CD4-positive, alpha-beta T cell treated with Interleukin-4 for 4 hours (primary cell): Measurements from ENCODE around the gene LHX4.

Experiments
- DNase-seq: peaks from one replicate; pipeline ENCODE4 v3.0.0-alpha.2; 2020

LHX4 gene

DNA sequence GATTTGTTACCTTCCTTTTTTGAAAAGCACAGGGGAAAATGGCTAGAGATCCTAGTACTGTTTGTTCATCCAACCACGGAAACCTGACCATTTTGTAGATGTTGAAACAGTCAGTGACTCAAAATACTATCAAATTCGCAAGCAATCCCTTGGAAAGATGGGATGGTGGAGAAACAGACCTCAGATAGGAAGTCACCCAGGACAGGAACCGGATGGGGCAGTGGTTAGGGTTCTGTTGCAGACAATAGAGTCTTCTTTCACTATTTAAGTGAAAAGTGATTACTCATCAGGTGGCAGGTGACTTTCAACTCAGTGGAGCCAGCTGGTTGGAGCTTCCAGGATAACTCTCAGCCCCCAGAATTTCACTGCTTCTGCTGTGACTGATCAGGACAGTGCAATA lies 17.0 kb downstream of the LHX4 start:
- DNase-seq, result no peak

DNA sequence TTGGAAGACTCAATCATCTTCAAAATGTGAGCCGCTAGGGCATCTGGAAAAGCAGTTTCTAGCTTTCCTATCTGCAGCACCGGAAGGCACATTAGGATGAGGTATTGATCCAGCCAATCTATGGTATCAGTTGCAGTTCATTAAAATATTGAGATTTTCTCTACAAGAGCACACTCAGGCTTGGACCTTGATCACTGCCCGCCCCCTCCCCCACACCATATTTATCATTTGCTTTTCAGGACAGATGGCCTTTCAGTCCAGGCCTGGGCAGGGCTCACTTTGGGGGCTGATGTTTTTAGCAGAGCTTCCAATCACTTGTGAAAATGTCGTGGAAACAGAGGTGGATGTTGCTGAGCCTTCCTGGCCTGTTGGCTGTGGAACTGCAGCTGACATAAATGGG lies 17.5 kb downstream of the LHX4 start:
- no peak for DNase-seq

DNA sequence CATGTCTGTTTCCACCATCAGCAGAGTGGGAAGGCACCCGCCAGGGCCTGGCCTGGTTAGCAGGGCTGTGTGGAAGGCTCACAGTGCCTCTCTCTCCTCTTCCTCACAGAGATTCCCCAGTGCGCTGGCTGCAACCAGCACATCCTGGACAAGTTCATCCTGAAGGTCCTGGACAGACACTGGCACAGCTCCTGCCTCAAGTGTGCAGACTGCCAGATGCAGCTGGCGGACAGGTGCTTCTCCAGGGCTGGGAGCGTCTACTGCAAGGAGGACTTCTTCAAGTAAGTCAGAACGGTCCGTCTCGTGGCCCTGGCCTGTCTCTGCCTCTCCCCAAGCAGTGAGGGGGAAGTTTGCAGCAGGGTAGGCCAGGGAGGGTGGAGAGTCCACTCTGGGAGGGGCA lies 18.1 kb downstream of the LHX4 start:
- DNase-seq, result no peak

DNA sequence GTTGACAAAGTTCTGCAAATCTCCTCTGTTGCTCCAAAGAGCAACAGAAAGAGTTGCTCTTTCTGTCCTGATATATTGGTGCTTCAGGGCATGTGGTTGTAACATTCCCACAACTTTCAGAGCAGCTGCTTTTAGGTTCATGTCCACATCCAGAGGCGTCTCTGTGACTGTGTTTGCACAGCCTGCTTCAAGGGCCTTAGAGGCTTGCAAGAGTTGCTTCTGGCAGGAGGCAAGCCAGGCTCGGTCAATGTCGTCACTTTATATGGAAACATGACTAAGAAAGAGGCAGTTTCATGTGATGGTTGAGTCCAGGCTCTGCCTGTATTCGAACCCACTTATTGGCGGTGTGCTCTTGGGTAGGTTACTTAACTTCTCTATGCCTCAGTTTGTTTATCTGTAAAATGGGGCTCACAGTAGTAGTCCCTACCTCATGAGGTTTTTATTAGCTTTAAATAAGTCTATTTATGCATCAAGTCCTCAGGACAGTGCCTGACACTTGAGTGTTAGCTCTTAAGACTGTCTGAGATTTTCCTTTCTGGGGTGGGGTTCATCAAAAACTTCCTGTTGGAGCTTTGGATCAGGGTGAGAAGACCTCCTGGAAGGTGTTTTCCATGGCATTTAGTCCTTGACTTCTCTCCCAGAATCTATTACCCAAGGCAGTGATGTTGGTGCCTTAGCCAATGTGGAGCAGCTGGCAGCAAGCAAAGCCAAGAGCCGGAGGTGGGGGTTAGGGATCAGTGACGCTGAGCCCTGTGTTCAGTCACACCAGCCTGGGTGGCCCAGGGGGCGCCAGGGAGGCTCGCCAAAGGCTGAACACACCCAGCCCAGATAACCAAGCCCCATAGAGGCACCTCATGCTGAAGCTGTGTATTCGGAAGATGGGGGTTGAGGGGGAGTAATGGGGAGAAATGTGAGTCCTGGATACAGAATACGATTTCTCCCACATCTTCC lies 18.9 kb downstream of the LHX4 start:
- no peak for DNase-seq

DNA sequence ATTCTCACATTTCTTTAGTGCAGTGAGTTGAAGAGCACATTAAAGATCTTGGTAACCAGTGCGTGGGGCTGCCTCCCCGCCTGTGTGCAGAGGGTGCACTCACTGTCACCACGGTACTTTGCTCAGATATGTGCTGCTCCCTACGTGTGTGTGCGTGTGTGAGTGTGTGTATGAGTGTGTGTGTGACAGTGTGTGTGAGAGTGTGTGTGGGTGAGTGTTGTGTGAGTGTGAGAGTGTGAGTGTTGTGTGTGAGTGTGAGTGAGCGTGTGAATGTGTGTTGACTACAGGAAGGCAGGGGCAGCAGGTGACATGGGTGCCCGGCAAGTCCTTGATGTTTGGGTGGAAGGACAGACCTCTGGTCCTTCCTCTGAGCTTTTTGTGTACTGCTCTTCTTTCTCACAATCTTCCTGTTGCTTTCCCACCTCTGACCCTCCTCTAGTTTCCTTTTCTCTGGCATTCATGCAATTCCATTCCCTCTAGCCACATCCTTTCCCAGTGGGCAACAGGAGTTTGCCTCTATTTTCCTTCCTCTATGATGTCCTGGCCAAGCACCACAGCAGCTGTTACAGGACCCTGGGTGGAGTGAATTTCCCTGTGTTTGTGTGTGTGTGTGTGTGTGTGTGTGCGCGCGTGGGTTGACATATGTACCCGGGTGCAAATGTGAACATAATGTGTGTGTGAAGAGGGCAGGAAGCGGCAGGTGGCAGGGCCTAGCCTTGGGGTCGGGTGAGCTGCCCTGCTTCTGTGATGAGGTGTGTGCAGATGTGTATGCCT lies 19.8 kb downstream of the LHX4 start:
- no peak for DNase-seq

DNA sequence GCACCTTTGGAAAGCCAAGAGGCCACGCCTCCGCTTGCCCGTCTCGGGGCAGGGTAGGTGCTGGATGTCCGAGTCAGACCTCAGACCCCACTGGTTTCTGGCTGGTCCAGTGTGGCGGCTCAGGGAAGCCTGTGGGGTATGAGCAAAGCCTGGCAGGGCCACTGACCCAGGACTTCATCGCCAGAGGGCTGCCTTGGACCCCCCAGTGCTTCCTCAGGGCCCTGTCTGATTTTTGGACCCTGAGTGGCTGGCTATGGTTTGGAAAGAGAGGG lies 20.4 kb downstream of the LHX4 start:
- no peak for DNase-seq

DNA sequence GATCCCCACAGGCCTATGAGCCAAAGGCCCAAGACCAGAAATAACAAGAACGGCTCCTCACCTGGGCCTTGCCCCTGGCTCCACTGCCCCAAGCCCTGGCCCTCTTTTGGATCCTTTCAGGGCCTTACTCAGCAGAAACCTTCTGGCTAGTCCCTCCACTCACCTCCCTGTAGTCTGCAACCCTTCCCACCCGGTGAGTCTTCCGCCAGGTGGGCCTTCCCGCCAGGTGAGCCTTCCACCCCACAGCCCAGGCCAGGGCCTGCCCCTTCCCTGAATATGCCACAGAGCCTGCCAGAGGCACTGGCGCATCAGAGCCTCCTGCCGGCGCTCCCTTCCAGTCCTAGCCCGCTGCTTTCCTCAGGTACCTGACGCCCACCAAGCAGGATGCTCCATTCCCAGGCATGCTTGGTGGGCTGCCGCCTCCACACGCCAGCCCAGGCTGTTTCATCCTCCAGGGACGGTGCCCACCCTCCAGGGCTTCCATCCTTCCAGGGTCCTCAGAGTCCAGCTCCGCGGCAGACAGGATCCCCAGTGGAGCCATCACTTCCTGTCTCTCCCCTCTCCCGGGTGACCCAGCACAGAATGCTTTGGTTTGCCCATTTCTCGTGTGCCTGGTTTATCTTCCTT lies 20.9 kb downstream of the LHX4 start:
- DNase-seq, result no peak

DNA sequence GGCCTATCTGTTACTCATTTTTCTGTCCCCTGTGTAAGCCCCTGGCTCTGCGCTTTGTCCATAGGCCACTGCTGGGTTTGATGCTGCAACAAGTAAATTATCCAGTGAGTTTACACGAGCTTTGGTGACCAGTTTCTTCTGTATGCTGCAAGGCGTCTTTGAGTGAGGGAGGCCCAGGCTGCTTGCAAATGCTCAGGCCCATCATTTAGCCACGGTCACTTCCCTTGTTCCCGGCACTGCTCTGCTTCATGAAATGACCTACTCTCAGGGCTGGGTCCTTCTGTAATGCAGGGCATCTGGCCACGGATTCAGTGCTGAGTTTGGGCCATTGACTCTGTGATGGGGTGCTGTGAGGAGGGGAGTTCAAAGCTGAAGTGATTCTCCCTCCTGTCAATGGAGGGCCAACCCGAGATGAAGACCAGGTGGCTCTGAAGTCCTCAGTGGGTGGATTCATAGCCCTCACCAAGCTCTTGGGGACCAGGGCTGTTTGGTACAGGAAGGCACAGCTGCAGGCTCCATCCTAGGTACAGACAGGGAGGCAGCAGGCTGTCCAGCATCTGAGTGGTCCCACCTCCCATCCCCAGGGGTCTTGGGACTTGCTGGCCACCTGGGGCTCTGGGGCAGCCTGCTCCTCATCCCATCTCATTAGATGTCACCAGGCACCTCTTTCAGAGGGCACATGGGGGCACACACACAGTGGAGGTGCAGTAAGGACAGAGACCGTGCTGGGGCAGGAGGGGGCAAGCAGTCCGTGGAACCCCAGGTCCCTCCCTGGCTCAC lies 21.7 kb downstream of the LHX4 start:
- no peak for DNase-seq

DNA sequence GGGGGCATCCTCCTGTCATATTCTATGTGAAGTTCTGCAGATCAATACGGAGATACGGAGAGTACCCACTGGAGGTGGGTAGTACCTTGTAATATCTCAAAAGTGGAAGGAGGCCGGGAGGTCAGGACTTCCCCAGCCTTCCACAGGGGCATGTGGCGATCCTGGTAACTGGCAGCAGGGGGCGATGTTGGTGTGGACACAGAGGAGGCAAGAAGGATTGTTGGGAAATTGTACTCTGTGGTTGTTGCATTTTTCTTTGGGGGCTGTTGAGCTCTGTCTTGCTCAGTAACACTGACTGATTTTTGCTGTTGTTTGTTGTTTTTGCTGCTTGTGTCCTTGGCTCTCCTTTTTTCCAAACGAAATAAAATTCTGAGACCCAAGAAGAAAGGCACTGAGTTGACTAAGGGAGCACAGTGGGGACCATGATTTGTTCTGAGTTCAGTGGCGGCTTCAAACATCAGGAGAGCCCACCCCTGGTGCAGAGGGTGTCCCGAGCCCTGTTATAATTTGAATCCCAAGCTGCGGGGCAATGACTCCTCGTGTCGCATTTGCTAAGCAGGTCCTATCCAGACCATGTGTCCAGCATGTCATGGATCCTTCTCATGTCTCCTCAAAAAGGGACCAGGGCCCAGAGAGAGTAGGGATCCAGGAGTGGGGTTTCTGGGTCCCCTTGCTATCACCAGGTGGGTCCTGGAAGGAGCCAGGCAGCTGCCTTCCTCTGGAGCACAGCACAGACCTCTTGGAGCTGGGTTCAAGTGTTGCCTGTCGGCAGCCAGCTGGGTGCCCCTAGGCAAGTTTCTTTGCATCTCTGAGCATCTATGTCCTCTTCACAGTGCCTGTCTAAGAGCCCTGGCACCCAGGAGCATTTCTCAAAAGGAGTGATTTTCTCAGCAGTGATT lies 22.8 kb downstream of the LHX4 start:
- peak; percentile 57 for DNase-seq

DNA sequence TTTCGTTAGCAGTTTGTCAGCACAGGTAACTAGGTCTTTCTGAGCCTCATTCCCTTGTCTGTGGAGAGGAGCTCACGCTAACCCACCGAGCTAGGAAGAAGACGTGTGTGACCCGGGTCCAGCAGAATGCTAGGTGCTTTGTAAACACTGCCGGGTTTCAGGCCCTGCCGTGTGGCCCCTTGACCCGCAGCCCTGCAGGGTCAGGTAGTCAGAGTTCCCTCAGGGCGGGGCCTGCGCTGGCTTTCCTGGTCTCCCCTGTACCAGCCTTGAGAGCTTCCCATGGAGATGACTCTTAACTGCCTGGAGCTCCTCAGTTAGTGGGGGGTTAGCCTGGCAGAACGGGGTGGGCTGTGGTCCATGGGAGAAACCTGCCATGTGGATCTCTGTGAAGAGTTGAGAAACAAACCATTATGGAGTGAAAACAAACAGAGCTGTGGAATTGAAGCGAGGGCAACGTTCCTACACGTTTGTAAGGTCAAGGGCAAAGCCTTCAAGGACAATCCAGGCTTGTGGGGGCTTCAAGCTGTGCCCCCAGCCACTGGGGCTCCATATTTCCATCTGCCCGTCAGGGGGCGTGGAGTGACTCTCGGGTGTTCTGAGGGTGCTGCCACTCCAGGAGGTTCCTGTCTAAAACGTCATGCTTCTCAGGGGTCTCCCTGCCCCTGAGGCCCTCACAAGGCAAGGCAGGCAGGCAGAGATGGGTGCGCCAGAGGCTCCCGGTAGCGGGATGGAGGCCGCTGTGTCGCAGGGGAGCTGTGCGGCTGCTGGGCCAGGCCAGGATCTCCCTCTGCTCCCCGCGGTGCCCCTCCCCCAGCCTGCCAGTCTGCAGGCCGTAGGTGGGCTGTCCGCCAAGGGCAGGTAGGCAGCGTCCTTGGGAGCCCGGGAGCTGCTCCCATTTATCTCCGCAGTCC lies 23.8 kb downstream of the LHX4 start:
- DNase-seq, result no peak

DNA sequence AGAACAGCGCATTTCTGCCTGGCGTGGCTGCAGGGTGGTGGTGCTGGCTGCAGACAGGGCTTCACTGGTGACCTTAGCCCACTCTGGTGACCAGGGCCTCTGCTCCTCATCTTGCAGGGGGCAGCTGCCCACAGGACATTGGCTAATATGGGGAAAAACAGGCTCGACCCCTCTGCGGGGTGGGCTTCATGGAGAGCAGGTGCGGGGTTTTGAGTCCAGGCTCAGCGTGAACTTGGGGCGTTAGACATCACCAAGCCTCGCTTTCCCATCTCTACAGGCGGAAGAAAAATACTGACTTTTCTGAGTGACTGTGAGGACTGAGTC lies 24.4 kb downstream of the LHX4 start:
- no peak for DNase-seq

DNA sequence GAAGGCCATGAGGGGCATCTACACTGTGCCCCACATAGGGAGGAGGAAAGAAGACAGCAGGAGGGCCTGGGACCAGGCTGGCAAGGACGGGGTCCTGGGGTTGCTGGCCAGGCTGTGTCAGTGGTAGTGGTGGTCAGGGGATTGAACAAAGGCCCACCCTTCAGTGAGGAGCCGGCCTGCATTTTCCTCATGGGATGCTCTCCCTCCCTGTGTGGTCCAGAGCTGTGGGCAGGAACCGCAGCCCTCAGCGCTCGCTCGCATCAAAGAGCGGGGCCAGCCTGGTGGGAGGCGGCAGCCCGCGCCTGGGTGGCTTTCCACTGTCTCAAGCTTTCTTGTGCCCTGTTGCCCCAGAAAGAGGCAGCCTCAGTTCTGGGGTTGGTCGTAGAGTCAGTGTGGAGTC lies 24.8 kb downstream of the LHX4 start:
- DNase-seq, result no peak

DNA sequence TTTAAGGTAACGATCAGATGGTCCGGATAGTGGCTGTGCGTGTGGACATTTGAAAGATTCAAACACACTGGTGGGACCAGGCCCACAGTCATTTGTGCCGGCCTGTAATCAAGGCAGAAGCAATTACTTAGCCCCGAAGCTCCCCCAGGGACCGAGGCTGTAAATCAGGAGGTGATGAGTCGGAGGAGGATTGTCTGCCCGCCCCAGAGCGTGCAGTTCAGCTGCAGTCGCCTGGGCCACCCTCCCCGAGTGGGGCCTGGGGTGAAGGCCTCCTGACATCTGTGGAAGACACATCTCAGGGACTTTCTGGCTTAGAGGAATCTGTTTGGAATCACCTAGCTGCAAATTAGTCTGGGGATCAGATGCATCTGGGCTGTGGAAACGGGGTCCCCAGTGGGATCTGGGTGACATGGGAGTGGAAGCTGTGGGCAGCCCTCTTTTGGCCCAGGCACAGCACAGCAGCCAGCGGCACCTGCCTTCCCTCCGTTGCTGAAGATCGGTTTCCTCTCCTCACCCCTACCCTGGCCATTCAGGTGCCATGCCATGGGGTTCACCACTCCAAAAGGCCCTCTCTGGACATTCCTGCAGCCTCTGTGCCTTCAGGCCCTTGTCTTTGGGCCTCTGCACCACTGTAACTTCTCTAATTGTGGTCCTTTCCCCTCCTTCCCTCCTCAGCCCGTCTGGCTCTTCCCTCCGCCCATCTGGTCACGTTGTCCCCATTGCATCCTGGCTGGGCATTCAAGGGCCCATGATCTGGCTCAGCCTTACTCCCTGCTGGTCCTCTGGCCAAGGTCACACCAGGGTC lies 25.7 kb downstream of the LHX4 start:
- no peak for DNase-seq

DNA sequence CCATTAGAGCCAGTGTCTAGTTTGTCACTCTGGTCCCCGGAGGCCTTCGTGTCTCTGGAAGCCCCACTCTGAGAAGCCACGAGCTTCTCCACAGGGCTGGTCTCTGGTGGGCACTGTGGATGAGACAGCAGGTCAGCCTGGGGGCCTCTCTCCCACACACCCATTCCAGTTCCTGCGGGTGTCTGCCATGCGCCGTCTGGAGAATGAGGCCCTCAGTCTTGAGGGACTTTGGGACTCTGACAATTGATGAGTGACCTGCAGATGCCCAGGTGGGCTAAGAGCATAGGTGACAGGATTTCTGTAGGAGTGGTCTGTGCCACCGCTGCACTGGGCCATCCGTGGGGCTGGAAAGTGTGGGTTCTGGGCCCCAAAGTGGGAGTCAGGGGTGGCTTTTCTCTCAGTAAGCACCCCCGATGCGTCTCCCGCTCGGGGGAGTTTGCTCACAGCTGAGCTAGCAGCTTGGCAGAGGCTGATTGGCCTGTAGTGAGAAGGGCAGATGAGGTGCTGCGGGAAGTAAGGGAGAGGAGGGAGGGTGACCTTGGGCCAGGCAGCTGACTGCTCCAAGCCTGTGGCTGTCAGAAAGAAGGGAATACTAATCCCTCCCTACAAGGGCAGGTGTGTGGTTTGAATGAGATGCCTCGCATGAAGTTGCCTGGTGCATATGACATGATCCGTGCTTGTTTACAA lies 26.4 kb downstream of the LHX4 start:
- no peak for DNase-seq

DNA sequence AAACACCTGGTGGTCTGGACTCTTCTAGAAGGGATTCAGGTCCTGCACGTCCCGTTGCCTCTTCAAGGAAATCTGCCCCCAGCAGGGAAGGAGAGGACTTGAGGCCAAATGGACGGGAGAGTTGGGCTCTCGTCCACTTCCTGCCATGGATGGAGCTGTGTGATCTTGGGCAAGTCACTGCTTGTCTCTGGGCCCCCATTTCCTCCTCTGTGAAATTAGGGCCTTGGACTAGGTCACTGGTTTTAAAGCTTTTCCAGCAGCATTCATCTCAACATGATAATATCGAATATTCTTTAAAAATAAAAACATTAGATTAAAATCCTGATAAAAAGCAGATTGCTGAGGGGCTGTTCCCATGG lies 26.9 kb downstream of the LHX4 start:
- DNase-seq, result no peak

DNA sequence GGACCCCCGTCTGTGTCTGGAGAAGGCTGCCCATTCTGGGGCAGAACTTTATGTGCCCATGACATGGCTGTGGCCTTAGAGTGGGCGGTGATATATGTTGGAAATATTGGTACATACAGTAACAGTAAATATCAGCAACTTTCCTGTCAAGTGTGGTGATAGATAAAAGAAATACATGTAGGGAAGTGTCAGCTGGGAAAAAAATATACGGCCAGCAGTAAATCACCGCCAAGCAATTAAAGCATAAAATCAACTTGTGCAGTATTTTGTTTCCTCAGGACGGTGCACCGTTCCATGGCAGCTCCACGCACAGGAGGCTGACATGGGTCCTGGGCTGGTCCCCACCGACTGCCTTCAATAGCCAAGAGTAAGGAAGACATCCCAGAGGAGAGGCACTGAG lies 27.4 kb downstream of the LHX4 start:
- no peak for DNase-seq

DNA sequence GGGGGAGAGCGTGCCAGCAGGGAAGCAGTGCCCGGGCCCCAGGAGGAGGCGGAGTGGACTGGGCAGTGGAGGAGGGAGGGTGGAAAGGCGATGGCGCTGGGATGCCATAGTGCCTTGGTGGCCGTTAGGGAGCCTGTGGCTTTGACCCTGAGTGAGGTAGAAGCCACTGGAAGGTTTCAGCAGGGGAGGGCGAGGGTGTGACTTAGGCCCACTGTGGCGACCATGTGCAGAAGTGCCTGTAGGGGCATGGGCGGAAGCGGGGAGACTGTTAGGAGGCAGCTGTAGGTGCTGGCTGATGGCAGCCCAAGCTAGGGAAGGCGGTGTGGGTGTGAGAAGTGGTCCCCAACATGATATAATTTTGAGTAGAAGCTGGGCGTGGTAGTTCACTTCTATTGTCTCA lies 28.2 kb downstream of the LHX4 start:
- DNase-seq, result no peak

DNA sequence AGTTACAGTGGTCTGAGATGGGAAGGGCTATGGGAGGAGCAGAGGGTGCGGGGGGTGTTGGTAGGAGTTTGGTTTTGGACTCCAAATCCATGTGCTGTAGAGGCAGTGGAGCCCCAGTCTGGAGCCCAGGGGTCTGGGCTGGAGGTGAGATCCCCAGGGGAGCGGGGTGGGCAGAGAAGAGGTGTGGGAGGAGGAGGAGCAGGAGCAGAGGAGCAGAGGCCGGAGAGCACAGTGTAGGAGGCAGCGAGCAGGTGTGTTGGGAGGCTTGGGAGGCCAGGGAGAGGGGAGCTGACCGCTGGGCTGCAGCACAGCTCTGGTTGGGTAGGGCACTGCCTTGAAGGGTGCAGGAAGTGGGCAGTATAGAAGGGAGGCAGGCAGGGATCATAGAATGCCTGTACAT lies 28.9 kb downstream of the LHX4 start:
- DNase-seq, result no peak

DNA sequence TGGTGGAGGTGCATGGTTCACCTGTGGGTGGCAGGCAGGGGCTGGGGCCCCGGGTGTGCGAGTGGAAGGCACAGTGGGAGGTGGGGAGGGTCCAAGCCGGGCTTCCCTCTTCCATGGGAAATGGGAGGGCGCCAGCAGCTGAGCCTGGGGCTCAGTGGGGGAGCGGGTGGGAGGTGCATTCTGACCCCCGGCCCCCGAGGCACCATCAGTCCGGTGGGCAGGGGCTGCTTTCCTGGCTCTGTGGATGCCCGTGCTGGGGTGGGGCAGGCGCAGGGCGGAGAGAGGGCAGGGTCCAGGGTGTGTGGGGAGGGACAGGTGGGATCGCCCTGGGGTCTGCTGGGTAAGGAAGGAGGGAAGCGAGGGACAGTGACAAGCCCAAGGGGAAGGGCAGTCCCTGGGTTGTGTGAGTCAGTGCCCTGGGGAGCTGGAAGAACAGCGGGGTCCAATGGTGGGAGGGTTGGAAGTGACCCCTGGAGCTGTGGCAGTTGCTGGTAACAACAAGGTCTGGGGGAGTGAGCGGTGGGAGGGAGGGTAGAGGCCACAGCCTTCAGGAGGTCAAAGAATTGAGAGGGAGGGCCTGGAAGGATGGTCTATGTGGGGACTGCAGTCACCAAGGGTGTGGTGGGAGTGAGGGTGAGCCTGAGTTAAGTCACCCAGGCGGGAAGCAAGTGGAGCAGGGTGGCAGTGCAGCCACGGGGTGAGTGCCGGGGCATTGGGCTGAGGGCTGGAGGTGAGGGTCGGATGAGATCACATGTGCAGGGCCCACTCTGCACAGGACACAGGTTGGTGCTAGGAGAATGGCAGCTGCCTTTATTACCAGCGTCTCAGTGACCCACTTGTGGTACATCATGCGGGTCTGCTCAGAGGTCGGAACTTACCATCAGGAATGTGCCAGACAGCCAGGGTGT lies 29.6 kb downstream of the LHX4 start:
- DNase-seq, result no peak
